ENCODE data around the gene FOXI2.

FOXI2 gene

GRCh38 chr10:127736915-127737562, at the start of gene FOXI2:
TSS of gene FOXI2 (plus strand) at chr10:127737185. CDS start at chr10:127737274, 89 bp downstream.
- no peak within 1 kb of the TSS for H3K27ac ChIP-seq (ENCODE audit: low read length)
- DNase-seq (no peak), ATAC-seq (ENCODE audit: insufficient read depth, low read depth) (no peak)
- no peak within 1 kb of the TSS for H3K9ac ChIP-seq (ENCODE audit: low read depth, low read length)
- TF ChIP-seq EZH2 (IDR thresholded peaks at IDR 0.05; ENCODE audit: borderline replicate concordance, low read depth, low read length, severe bottlenecking) = no peak
- TF ChIP-seq, protein P1, sequence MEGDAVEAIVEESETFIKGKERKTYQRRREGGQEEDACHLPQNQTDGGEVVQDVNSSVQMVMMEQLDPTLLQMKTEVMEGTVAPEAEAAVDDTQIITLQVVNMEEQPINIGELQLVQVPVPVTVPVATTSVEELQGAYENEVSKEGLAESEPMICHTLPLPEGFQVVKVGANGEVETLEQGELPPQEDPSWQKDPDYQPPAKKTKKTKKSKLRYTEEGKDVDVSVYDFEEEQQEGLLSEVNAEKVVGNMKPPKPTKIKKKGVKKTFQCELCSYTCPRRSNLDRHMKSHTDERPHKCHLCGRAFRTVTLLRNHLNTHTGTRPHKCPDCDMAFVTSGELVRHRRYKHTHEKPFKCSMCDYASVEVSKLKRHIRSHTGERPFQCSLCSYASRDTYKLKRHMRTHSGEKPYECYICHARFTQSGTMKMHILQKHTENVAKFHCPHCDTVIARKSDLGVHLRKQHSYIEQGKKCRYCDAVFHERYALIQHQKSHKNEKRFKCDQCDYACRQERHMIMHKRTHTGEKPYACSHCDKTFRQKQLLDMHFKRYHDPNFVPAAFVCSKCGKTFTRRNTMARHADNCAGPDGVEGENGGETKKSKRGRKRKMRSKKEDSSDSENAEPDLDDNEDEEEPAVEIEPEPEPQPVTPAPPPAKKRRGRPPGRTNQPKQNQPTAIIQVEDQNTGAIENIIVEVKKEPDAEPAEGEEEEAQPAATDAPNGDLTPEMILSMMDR (IDR thresholded peaks at IDR 0.05; ENCODE audit: borderline replicate concordance, extremely low read depth, low read length, poor library complexity, severe bottlenecking) = no peak
- no peaks in the 10 kb centered on the region for H3K36me3 ChIP-seq (ENCODE audit: insufficient read depth, low read length)
- H3K4me3 ChIP-seq (ENCODE audit: low read depth in 1 of 2, low read length in 2 of 2) = no peak within 1 kb of the TSS
- no peak within 1 kb of the TSS for H2AFZ ChIP-seq (ENCODE audit: low read depth, low read length)
- no peaks in the 10 kb centered on the region for H3K27me3 ChIP-seq (ENCODE audit: insufficient read depth, low read length, poor library complexity)
- no peak within 1 kb of the TSS for H3K4me2 ChIP-seq (ENCODE audit: insufficient read depth, low read length)
- H4K20me1 ChIP-seq (ENCODE audit: insufficient read depth, low read length) = no peaks in the 10 kb centered on the region
- peaks cover 4% of the 10 kb centered on the region for H3K9me3 ChIP-seq (ENCODE audit: insufficient read depth, low read length, severe bottlenecking)
- H3K4me1 ChIP-seq (ENCODE audit: insufficient read depth, low read length) = no peaks in the 10 kb centered on the region
- H3K79me2 ChIP-seq (ENCODE audit: insufficient read depth, low read length) = no peaks in the 10 kb centered on the region

GRCh38 chr10:127687548-127687947, 49.4 kb upstream of the FOXI2 start:
- Histone ChIP-seq H3K27me3 (ENCODE audit: insufficient read depth, low read length, poor library complexity) (peaks cover 11% of the 10 kb centered on the region), H3K27ac (ENCODE audit: low read length) (no peak overlapping the region)

DNA sequence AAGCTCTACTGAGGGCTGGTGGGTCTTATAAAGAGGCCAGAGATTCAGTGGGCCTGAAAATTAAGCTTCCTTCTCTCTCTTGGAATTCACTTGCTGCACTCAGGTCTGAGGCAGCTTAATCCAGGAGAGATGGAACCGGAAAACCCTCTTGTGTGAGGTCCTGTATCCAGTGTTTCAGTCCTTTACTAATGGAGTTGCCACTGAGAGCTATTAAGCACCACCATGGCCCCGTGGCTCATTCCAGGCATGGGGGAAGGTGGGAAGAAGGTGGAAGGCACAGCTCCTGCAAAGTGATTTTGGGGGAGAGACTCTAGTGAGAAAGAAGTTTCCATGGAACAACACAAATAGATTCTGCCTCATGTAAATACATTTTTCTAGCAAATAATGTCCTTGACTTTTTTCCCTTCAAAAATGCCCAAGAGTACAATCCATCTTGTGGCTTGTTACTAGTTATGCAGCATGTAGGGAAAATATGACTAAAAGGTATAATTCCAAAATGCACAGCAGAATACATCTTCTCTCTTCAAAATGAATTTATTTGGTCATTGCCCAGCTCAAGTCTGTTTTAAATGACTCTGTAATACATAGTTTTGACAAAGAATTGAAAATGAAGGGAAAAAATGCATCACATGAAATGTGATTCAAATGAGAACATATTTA, 46.7 kb upstream of the FOXI2 start:
- Histone ChIP-seq H2AFZ (ENCODE audit: low read depth, low read length) (no peak overlapping the region), H3K4me3 (ENCODE audit: low read depth in 1 of 2, low read length in 2 of 2) (no peak overlapping the region), H4K20me1 (ENCODE audit: insufficient read depth, low read length) (no peaks in the 10 kb centered on the region), H3K27ac (ENCODE audit: low read length) (no peak overlapping the region), H3K4me2 (ENCODE audit: insufficient read depth, low read length) (no peak overlapping the region), H3K79me2 (ENCODE audit: insufficient read depth, low read length) (no peaks in the 10 kb centered on the region), H3K9ac (ENCODE audit: low read depth, low read length) (no peak overlapping the region), H3K36me3 (ENCODE audit: insufficient read depth, low read length) (no peaks in the 10 kb centered on the region), H3K9me3 (ENCODE audit: insufficient read depth, low read length, severe bottlenecking) (no peaks in the 10 kb centered on the region), H3K4me1 (ENCODE audit: insufficient read depth, low read length) (no peaks in the 10 kb centered on the region), H3K27me3 (ENCODE audit: insufficient read depth, low read length, poor library complexity) (peaks cover 9% of the 10 kb centered on the region)
- no peak for TF ChIP-seq EZH2 (IDR thresholded peaks at IDR 0.05; ENCODE audit: borderline replicate concordance, low read depth, low read length, severe bottlenecking)
- TF ChIP-seq, protein P1 (IDR thresholded peaks at IDR 0.05; ENCODE audit: borderline replicate concordance, extremely low read depth, low read length, poor library complexity, severe bottlenecking) = no peak
- ATAC-seq (ENCODE audit: insufficient read depth, low read depth) = no peak
- no peak for DNase-seq

More at GRCh38 chr10:127687548-127687947, 49.4 kb upstream of the FOXI2 start:
- H2AFZ ChIP-seq (ENCODE audit: low read depth, low read length) = no peak overlapping the region
- no peaks in the 10 kb centered on the region for H3K79me2 ChIP-seq (ENCODE audit: insufficient read depth, low read length)
- H3K4me2 ChIP-seq (ENCODE audit: insufficient read depth, low read length) = no peak overlapping the region
- H3K9ac ChIP-seq (ENCODE audit: low read depth, low read length) = no peak overlapping the region
- ATAC-seq (ENCODE audit: insufficient read depth, low read depth) (no peak), DNase-seq (no peak)
- H3K9me3 ChIP-seq (ENCODE audit: insufficient read depth, low read length, severe bottlenecking) = no peaks in the 10 kb centered on the region
- H3K4me1 ChIP-seq (ENCODE audit: insufficient read depth, low read length) = no peaks in the 10 kb centered on the region
- no peaks in the 10 kb centered on the region for H3K36me3 ChIP-seq (ENCODE audit: insufficient read depth, low read length)
- no peaks in the 10 kb centered on the region for H4K20me1 ChIP-seq (ENCODE audit: insufficient read depth, low read length)
- no peak for TF ChIP-seq EZH2 (IDR thresholded peaks at IDR 0.05; ENCODE audit: borderline replicate concordance, low read depth, low read length, severe bottlenecking)
- TF ChIP-seq, protein P1 (IDR thresholded peaks at IDR 0.05; ENCODE audit: borderline replicate concordance, extremely low read depth, low read length, poor library complexity, severe bottlenecking) = no peak
- H3K4me3 ChIP-seq (ENCODE audit: low read depth in 1 of 2, low read length in 2 of 2) = no peak overlapping the region

All from DND-41 (cell line).